ENCODE measurements around the gene APBA2. TPM values are rescaled to one million over a fixed set of nuclear protein-coding genes. Genes with fewer than 3 reads are reported as not detected.

Gene APBA2
- total RNA-seq, 1 donor from 2014 or later = 26.4 TPM

- no peaks in the 10 kb centered on the region for H3K27me3 Mint-ChIP-seq (ENCODE audit: low read depth)
- TF ChIP-seq CTCF (IDR thresholded peaks at IDR 0.05) = no peak
- no peak overlapping the region for H3K4me3 Mint-ChIP-seq (ENCODE audit: unreplicated experiment)
- H3K4me1 Mint-ChIP-seq (ENCODE audit: low read depth) = peaks cover 4% of the 10 kb centered on the region
- H3K27ac Mint-ChIP-seq (ENCODE audit: unreplicated experiment) = no peak overlapping the region
- H3K9me3 Mint-ChIP-seq (ENCODE audit: low read depth) = no peaks in the 10 kb centered on the region
- DNase-seq (ENCODE audit: low spot score) = peak; percentile 43
- peaks cover 3% of the 10 kb centered on the region for H3K36me3 Mint-ChIP-seq (ENCODE audit: low read depth)
Measured at GRCh38 chr15:28907338-28907960, 21.7 kb downstream of the APBA2 start.

GRCh38 chr15:28909958-28910500, 24.3 kb downstream of the APBA2 start:
- H3K27me3 Mint-ChIP-seq (ENCODE audit: low read depth) = no peaks in the 10 kb centered on the region
- no peak for TF ChIP-seq CTCF (IDR thresholded peaks at IDR 0.05)
- H3K4me1 Mint-ChIP-seq (ENCODE audit: low read depth) = peaks cover 4% of the 10 kb centered on the region
- no peak for DNase-seq (ENCODE audit: low spot score)
- H3K27ac Mint-ChIP-seq (ENCODE audit: unreplicated experiment) = no peak overlapping the region
- no peak overlapping the region for H3K4me3 Mint-ChIP-seq (ENCODE audit: unreplicated experiment)
- peaks cover 3% of the 10 kb centered on the region for H3K36me3 Mint-ChIP-seq (ENCODE audit: low read depth)
- no peaks in the 10 kb centered on the region for H3K9me3 Mint-ChIP-seq (ENCODE audit: low read depth)

GRCh38 chr15:28911310-28911931, 25.6 kb downstream of the APBA2 start:
- no peak for DNase-seq (ENCODE audit: low spot score)
- Mint-ChIP-seq H3K27ac (ENCODE audit: unreplicated experiment) (no peak overlapping the region), H3K27me3 (ENCODE audit: low read depth) (no peaks in the 10 kb centered on the region), H3K9me3 (ENCODE audit: low read depth) (no peaks in the 10 kb centered on the region), H3K4me1 (ENCODE audit: low read depth) (peaks cover 4% of the 10 kb centered on the region), H3K4me3 (ENCODE audit: unreplicated experiment) (no peak overlapping the region), H3K36me3 (ENCODE audit: low read depth) (peaks cover 3% of the 10 kb centered on the region)
- no peak for TF ChIP-seq CTCF (IDR thresholded peaks at IDR 0.05)

GRCh38 chr15:28912422-28912821, 26.6 kb downstream of the APBA2 start:
- no peak overlapping the region for H3K27ac Mint-ChIP-seq (ENCODE audit: unreplicated experiment)
- peaks cover 3% of the 10 kb centered on the region for H3K36me3 Mint-ChIP-seq (ENCODE audit: low read depth)
- TF ChIP-seq CTCF (IDR thresholded peaks at IDR 0.05) = no peak
- H3K9me3 Mint-ChIP-seq (ENCODE audit: low read depth) = no peaks in the 10 kb centered on the region
- DNase-seq (ENCODE audit: low spot score) = peak; percentile 36
- H3K4me3 Mint-ChIP-seq (ENCODE audit: unreplicated experiment) = no peak overlapping the region
- H3K27me3 Mint-ChIP-seq (ENCODE audit: low read depth) = no peaks in the 10 kb centered on the region
- H3K4me1 Mint-ChIP-seq (ENCODE audit: low read depth) = peaks cover 4% of the 10 kb centered on the region

- Mint-ChIP-seq H3K4me1 (ENCODE audit: low read depth) (peaks cover 4% of the 10 kb centered on the region), H3K27me3 (ENCODE audit: low read depth) (no peaks in the 10 kb centered on the region), H3K36me3 (ENCODE audit: low read depth) (peaks cover 3% of the 10 kb centered on the region), H3K27ac (ENCODE audit: unreplicated experiment) (no peak overlapping the region), H3K4me3 (ENCODE audit: unreplicated experiment) (no peak overlapping the region), H3K9me3 (ENCODE audit: low read depth) (no peaks in the 10 kb centered on the region)
- DNase-seq (ENCODE audit: low spot score) = peak; percentile 83
- peak; percentile 61 for TF ChIP-seq CTCF (IDR thresholded peaks at IDR 0.05)
Measured at GRCh38 chr15:28913171-28913765, 27.5 kb downstream of the APBA2 start.

All from chondrocyte (in vitro differentiated cells).